ENCODE results near the gene ANKRD28. TPM values are rescaled to one million over a fixed set of nuclear protein-coding genes. Genes with fewer than 3 reads are reported as not detected.

Gene ANKRD28
- total and polyA plus RNA-seq, 2 of the 4 experiments (the other 2 are of a cell fraction): 52.6 to 211 TPM

GRCh38 chr3:15839568-15839967 lies 41.8 kb upstream of the ANKRD28 start:
- Histone ChIP-seq H3K27me3 (ENCODE audit: control insufficient read depth, insufficient read depth, low read length) (no peaks in the 10 kb centered on the region), H3K18ac (ENCODE audit: low read depth, low read length) (no peak overlapping the region), H4K91ac (ENCODE audit: insufficient read depth, low read depth, low read length) (no peak overlapping the region), H2BK120ac (ENCODE audit: low read depth, low read length) (no peak overlapping the region), H3K14ac (replicated peaks; ENCODE audit: low read depth, low read length) (no peak overlapping the region), H3K27ac (ENCODE audit: insufficient read depth, low read length) (no peak overlapping the region), H2AK9ac (replicated peaks; ENCODE audit: low read depth, low read length, poor library complexity) (no peak overlapping the region), H2BK15ac (ENCODE audit: low read depth, low read length) (no peak overlapping the region), H3K9ac (ENCODE audit: low read depth, low read length) (no peak overlapping the region), H3K9me3 (ENCODE audit: control insufficient read depth, insufficient read depth, low read length) (no peaks in the 10 kb centered on the region), H3K4me3 (ENCODE audit: insufficient read depth, low read depth, low read length) (no peak overlapping the region), H3K4ac (ENCODE audit: low read depth, low read length) (no peak overlapping the region), H4K8ac (ENCODE audit: low read depth in 2 of 2, low read length in 2 of 2) (no peak overlapping the region), H3K36me3 (ENCODE audit: control insufficient read depth, insufficient read depth, low read length) (no peaks in the 10 kb centered on the region), H2BK5ac (ENCODE audit: low read depth, low read length, poor library complexity, severe bottlenecking) (no peak overlapping the region), H2AFZ (replicated peaks; ENCODE audit: low read length, poor library complexity) (no peak overlapping the region), H3K56ac (ENCODE audit: extremely low read depth, insufficient read depth, low read length) (no peak overlapping the region), H3K4me1 (ENCODE audit: control insufficient read depth, insufficient read depth, low read length) (no peaks in the 10 kb centered on the region), H3K4me2 (ENCODE audit: low read depth, low read length) (no peak overlapping the region), H3K79me1 (ENCODE audit: low read depth in 1 of 2, low read length in 2 of 2) (peaks cover 18 to 20% of the 10 kb centered on the region in 2 experiments), H3K9me1 (ENCODE audit: insufficient read depth, low read length) (no peaks in the 10 kb centered on the region), H4K5ac (ENCODE audit: low read depth, low read length) (no peak overlapping the region), H4K20me1 (ENCODE audit: insufficient read depth, low read length) (no peaks in the 10 kb centered on the region), H2AK5ac (ENCODE audit: low read depth, low read length) (no peak overlapping the region), H3K23ac (ENCODE audit: low read depth, low read length) (no peak overlapping the region), H2BK20ac (ENCODE audit: low read depth, low read length) (no peak overlapping the region)
- dilution Hi-C loops (cut with HindIII; ENCODE audit: low sequenced_read_pairs, unreplicated experiment) (no loop called here), intact Hi-C loops (cut with micrococcal nuclease) (no loop called here), in situ Hi-C loops (cut with MboI; ENCODE audit: low sequenced_read_pairs) (loop anchor here (25.0 kb wide), 1 partner anchor 698 kb away; no protein-coding TSS in a partner anchor)
- POLR2A ChIA-PET (ENCODE audit: unreplicated experiment): no interaction called here
- no TSS peak for BruUV-seq (replicated peaks)
- ATAC-seq (ENCODE audit: low read depth) (no peak), DNase-seq (no peak)
- TF ChIP-seq RAD21 (IDR thresholded peaks at IDR 0.05; ENCODE audit: low read length) (no peak), FOS (IDR thresholded peaks at IDR 0.05; ENCODE audit: low read depth, low read length) (no peak), RFX5 (IDR thresholded peaks at IDR 0.05; ENCODE audit: low read depth, low read length) (no peak)
- no CpG with 5 or more reads among the region's 2 CpGs for WGBS, 2 experiments (ENCODE audit: extremely low coverage in 2 of 2, insufficient read length in 1 of 2)
- CTCF ChIA-PET: no interaction called here

Measured in IMR-90 (cell line).